Heart left ventricle (tissue), 13 donors: Measurements from ENCODE around the gene KMT5B.

Experiments used
- POLR2A ChIP-seq, 2 donors: fragments of 450-650 bp; IDR thresholded peaks; one replicate each; pipeline ENCODE4 v1.6.1; 2017; ENCODE audit warnings: antibody characterized with exemption in 2 of 2, mild to moderate bottlenecking in 2 of 2, moderate library complexity in 2 of 2
- TF ChIP-seq, protein P1 (sequence below), 12 donors: fragments of 200-600 bp; sonication (generic) in 4 of 12; IDR thresholded peaks; one replicate each; pipeline versions ENCODE4 v1.5.0 to v1.8.0; 2018 to 2022; ENCODE audit warnings: antibody characterized with exemption in 12 of 12, mild to moderate bottlenecking in 5 of 12
- donor health status: ischemic (EF 13 %, LVEDD 7.1; RV severe dilation, severe dysfunction).
- donor health status: DM: no; HTN: yes; CAD: no.
- donor health status: DM: no; HTN: no; CAD: no.
- donor health status: ischemic (EF 25% LVEDD 6.9; RV normal size, moderate dysfunction).
- donor health status: ischemic (EF 25% LVEDD 5.7; RV mildly dilated, moderate dysfunction).
- donor health status: ischemic (EF 35%, LVEDD 5.7; RV mildly dilated, moderate dysfunction).
- donor health status: nonischemic (EF 11% LVEDD 7.7; RV severe dilation, severe dysfunction).
- donor health status: DM: yes; HTN: yes; CAD: no.
- donor health status: PGD.
- donor health status: ischemic (EF 29% LVEDD 5.4; RV normal size, mild dysfunction).
- donor health status: nonischemic (EF 23%, LVEDD 6.1; RV moderate dilation, normal function).

DNA sequence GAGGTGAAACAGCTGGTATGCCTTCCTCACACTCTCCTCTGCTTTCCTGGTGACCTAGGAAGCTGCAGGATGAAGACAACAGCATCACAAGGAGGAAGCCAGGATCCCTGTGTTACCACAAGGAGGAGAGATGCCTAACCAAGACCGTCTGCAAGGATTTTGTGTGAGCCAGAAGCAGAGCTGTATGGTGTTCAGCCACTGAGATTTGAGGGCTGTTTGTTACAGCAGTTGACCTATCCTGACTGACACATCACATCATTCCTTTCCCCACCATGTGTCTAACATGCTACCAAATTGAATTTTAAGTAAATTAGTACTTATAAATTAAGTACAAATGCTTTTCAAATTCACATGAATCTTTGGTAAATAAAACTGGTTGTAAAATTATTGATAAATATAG, 83.0 kb downstream of the KMT5B start:
- TF ChIP-seq, protein P1, sequence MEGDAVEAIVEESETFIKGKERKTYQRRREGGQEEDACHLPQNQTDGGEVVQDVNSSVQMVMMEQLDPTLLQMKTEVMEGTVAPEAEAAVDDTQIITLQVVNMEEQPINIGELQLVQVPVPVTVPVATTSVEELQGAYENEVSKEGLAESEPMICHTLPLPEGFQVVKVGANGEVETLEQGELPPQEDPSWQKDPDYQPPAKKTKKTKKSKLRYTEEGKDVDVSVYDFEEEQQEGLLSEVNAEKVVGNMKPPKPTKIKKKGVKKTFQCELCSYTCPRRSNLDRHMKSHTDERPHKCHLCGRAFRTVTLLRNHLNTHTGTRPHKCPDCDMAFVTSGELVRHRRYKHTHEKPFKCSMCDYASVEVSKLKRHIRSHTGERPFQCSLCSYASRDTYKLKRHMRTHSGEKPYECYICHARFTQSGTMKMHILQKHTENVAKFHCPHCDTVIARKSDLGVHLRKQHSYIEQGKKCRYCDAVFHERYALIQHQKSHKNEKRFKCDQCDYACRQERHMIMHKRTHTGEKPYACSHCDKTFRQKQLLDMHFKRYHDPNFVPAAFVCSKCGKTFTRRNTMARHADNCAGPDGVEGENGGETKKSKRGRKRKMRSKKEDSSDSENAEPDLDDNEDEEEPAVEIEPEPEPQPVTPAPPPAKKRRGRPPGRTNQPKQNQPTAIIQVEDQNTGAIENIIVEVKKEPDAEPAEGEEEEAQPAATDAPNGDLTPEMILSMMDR (IDR thresholded peaks at IDR 0.05): no peak
- no peak for TF ChIP-seq POLR2A (IDR thresholded peaks at IDR 0.05)
